GM18502 (cell line): Measurements from ENCODE around the gene RBM33.

Experiments used
- ATAC-seq: cut with Tn5 transposase; IDR thresholded peaks from one replicate; pipeline ENCODE4 v1.9.1; 2021; ENCODE audit warnings: mild to moderate bottlenecking; ENCODE audit not compliant: unreplicated experiment, poor library complexity

RBM33 gene

DNA sequence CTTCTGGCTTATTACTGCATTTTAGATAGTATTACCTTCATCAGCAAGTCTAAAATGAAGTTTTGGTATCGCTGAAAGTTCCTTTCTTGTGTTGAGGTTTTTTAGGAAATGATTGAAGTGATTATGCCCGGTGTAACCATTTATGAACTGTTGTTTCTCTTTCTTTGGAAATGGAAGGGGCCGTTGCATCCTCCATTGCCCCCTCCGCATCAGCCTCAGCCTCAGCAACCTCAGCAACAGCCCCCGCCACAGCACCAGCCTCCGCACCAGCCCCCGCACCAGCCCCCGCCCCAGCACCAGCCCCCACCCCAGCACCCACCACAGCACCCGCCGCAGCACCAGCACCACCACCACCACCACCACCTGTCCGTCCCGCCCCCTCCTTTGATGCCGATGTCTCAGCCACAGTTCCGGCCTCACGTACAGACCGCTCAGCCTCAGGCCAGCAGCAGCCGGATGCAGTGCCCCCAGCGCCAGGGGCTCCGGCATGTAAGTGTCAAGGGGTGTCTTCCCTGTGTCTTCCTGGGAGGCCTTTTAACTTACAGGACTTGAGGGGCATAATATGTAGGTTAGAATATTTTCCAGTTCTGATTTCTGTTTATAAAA is 95.2 kb downstream of the RBM33 start:
- no peak for ATAC-seq

DNA sequence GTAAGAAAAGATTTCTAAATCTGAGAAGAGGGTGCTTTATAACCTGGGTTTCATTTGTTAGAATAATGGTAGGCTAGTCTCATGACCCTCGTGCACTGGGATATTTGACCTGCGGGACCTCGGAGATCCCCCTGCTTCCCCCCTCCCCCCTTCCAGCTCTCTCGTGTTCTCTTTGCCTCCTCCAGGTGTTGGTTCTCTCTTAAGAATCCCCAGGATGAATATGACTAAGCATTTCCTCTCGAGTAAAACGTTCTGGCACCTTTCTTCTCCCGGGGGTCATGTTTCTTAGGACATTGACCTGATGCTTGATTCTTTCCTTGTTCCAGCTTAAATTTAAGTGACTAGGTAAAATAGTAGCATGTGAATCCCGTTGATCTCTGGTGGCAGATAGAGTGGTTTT is 96.6 kb downstream of the RBM33 start:
- ATAC-seq: peak; percentile 71

DNA sequence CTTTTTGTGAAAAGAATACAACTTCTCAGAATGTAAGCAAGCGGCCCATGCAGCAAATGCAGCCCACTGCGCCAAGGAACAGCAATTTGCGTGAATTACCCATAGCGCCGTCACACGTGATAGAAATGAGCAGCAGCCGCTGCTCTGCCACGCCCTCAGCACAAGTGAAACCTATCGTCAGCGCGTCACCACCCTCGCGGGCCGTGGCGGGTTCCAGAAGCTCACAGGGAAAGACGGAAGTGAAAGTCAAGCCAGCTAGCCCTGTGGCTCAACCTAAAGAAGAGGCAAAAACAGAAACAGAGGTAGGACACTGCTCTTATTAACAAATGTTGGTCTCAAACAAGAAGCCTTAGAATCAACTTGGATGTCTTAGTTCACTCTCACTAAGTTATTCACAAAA is 97.3 kb downstream of the RBM33 start:
- no peak for ATAC-seq

DNA sequence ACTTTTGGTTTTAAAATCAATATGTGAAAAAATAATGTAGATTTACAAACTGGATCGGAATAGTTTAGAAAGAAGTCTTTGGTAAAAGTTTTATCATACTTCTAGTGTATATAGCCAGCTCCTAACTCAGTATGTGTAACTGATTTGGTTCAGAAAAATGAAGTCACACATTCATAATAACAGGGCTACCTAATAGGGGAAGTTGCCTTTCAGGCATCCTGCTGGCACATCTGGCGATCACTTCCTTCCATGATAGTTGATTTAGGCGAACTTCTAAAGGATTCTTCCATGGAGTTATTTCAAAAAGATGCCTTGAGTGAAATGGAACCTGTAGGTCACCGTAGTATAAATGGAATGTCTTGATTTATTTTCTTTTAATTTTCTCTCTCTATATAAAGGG is 98.7 kb downstream of the RBM33 start:
- no peak for ATAC-seq

DNA sequence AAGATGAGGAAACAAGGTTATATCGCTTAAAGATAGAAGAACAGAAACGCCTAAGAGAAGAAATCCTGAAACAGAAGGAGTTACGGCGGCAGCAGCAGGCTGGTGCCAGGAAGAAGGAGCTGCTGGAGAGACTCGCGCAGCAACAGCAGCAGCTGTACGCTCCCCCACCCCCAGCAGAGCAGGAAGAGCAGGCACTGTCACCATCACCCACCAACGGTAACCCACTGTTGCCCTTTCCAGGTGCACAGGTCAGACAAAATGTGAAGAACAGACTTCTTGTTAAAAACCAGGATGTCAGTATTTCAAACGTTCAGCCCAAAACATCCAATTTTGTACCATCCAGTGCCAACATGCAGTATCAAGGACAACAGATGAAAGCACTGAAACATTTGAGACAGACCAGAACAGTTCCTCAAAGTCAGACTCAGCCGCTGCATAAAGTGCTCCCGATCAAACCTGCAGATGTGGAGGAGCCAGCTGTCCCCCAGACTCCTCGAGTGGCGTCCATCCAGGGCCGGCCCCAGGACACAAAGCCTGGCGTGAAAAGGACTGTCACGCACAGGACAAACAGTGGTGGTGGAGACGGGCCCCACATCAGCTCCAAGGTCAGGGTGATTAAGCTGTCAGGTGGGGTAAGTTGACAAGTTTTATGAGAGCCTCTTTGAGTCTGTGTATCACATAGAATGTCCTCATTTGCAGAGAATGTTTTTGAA is 100.7 kb downstream of the RBM33 start:
- ATAC-seq: no peak

DNA sequence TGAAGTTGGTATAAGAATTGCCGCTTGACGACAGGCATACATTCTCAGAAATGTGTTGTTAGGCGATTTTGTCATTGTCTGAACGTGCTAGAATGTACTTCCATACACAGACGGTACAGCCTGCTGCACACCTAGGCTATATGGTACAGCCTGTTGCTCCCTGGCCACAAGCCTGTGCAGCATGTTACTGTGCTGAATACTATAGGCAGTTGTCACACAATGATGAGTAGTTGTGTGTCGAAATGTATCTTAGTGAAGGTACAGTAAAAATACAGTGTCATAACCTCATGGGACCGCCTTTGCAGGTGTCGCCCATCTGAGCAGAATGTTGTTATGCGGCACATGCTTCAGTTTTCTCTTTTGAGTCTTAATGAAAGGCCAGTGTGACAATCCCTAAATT is 101.3 kb downstream of the RBM33 start:
- ATAC-seq: peak; percentile 11

DNA sequence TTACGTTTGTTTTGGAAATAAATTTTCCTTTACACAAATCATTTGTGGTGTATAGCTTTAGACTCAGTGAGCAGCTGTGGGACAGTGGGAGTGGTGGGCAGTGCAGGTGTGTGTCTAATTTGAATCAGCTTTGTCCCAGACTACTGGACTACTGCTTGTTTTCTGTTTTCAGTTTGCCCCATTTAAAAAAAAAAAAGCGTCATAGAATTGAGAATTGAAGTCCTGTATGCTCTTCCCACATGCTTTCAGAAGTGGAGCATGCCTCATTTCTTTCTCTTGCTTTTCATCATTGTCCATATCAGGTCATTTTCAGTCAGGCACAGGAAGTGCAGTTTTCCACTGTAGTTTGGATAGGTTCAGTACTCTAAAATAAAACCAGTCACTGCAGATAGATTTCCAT is 101.7 kb downstream of the RBM33 start:
- ATAC-seq: peak; percentile 63

DNA sequence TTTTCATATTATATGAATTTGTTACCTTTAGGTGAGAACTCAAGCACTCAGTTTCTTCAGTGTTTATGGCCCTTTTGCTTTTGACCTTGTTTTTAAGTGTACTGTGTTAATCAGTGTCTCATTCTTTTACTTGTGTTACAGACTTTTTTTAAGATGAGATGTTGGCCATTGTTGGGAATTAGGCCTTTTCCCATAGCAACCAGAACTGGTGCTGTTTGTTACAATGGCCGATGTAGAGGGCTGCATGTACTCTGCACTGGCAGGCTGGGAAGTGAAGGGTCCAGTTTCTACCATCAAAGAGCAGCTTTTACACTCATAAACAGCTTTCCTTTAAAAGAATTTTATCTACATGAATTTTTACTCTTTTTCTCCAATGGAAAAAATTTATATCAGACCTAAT is 102.7 kb downstream of the RBM33 start:
- ATAC-seq: no peak

DNA sequence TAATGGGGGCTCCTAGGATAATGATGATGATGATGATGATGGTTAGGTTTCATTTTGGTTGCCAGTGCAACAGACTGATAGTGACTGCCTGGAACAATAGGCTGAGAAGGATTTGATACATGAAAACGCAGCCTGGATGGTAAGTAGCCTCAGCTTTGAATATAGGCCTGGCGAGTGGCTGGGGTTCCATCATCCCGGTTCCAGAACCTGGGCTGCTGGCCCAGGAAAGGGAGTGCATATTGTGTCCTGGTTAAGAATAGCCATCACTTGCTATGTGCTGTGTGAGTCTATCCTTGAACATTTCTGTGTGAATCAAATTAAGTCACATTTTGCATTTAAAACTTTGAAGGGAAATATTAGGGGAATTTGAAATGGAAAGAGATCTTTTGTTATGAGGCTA is 105.1 kb downstream of the RBM33 start:
- ATAC-seq: no peak

DNA sequence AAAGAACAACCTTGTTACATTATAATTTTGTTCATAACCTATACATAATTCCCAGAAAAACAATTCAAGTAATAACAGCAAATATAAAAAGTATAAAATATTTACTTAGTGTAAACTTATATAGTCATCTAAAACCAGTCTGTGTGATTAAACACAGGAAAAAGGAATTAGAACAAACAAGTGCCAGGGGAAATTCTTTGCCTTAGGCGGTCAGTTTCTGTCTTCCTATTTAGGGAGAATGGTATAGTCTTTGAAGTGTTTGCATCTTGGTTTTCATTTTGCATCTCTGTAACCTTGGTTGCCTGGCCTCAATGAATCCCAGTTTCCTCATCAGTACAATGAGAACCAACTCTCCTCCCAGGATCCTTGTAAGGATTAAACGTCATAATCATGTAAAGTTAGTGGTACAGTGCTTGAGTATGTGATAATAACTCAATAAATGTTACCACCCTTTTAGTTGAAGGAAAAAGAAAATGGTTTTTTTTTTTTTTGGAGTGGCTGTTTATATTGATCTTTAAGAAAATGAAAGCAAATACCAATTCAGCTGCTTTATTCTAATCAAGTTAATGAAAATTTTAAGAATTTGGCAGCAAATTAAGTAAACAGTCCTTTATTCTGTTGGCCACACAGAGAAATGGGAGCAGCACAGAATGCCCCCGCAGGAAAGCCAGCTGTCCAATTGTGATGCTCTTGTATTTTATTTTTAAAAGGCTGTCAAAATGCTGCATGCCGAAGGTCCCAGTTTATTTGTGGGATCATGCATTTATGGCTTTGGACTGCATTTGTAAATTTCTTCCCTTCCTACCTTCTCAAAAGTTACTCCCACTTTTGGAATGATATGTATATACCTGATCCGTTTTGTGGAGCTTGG is 106.0 kb downstream of the RBM33 start:
- no peak for ATAC-seq

DNA sequence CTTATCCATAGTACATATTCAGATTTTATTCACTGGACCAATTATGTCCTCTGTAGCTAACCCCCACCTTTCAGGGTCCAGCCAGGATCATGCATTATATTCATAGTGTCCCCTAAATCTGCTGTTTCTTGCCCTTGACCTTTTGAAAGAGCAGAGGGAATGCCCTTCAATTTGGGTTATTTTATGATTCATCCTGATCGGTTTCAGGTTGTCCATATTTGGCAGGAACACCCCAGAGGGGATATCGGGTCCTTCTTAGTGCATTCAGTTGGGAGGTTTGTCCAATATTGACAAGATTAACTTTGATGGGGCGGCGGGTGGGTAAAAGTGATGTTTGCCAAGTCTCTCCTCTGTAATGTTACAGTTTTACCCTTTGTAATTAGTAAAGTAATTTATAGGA is 106.9 kb downstream of the RBM33 start:
- ATAC-seq: no peak

DNA sequence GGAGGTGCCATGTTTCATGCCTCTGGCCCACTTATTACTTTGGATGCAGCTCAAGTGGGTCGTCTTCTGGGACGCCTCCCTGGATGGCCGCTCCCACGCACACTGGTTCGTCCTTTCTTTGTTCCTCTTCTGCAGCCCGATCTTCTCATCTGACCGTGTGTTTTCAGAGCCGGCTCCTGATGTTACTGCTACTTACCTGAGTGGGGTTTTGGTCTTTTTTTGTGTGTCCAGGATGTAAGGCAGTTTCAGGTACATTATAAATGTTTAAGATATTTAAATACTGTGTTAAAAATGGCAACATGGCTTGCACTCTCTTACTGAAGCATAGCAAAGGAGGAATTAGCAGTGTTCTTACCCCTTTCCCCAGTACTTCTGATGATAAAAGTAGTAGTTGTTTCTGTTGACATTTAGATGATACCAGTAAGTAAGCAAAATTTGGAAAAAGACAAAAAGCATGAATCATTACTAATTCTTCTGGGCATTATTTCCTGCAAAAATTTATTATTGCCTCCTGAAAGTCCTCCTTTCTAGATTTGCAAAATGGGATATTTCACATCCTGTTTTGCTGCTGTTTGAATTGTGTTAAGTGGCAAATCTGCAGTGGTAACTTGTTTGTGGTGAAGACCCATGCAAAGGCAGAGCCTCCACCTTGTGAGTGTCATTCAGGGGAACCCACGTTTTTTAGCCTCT is 108.4 kb downstream of the RBM33 start:
- ATAC-seq: peak; percentile 61

DNA sequence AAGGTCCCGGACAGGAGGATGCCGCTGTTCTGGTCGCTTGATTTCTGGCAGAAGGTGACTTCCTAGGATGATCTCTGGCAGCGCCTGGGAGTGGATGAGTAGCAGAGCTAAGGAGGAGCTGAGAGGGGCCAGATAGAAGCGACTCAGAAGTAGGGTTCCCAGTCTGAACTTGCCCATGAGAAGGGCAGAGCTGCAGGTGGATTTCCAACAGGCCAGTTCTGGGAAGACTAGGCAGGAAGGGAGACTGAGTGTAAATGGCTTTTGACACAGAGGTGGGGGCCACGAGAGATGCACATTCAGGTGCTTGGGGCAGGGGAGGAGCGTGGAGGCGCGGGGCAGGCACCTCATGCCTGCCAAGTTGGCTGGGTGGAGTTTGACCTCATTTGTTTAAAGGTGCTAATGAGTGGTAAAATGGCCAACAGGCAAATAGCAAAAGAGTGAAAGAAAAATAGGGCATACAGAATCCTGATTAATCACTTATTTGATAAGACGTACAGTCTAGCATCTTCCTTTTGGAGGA is 109.0 kb downstream of the RBM33 start:
- ATAC-seq: peak; percentile 5

DNA sequence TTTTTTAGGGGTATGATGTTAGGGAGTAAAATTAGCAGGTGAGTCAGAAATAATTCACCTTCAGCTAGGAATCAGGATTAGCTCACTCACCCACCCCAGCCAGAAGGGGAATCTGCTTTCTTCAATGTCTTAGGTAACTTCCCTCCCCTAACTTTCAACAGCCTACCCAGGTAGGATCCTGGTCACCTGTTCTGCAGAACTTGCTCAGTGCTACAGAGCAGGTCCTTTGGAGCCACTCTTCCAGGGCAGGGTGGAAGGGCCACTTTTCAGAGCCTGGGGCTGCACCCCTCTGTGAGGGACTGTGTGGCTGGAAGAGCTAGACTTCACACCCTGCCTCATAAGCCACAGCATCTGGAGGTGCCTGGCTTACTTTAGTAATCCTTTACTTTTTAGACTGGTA is 109.7 kb downstream of the RBM33 start:
- ATAC-seq: no peak

DNA sequence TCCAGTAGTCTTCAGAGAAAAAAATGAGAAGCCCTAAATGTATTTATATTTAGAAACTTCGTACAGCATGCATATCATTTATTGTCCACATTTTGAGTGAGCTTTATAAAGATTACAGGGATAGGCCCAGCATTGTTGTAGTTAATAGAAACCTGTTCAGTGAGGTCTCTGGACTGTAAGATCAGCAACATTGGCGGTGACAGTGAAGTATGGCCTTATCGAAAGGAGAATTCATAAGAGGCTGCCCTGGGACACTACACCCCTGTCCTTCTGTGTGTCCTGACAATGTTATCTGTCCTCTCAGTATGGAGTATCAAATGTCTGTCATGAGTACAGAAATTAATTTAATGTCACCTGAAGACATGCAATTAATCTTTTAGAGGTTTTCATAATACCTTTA is 110.6 kb downstream of the RBM33 start:
- ATAC-seq: no peak

DNA sequence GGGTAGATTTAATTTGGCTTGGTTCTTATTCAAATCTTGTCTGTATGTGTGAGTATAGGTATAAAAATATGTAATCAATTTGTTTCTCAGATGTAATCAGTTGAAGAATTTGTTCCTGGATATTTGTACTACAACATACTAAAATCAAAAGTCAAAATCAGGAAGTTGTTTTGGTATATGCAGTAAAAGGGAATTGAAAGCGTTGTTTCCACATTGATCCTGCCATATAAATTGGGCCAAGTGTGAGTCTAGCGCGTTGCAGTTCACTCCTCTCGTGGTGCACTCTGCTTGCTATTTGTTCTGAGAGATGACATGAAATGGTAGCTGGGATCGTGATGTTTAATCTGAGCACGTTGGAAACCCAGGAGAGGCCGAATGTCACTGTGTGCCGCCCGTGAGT is 111.9 kb downstream of the RBM33 start:
- ATAC-seq: no peak

DNA sequence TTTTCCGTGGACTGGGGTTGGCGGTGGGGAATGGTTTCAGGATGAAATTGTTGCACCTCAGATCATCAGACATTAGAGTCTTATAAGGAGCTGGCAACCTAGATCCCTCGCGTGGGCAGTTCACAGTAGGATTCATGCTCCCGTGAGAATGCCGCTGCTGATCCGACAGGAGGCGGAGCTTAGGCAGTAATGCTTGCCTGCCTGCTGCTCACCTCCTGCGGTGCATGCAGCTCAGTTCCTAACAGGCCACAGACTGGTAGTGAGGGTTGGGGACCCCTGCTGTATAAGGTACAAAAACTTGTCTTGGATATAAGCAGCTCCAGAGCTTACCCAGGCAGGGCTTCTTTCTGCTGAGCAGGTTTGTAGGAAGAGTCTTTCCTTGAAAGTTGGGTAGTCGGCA is 113.9 kb downstream of the RBM33 start:
- no peak for ATAC-seq

DNA sequence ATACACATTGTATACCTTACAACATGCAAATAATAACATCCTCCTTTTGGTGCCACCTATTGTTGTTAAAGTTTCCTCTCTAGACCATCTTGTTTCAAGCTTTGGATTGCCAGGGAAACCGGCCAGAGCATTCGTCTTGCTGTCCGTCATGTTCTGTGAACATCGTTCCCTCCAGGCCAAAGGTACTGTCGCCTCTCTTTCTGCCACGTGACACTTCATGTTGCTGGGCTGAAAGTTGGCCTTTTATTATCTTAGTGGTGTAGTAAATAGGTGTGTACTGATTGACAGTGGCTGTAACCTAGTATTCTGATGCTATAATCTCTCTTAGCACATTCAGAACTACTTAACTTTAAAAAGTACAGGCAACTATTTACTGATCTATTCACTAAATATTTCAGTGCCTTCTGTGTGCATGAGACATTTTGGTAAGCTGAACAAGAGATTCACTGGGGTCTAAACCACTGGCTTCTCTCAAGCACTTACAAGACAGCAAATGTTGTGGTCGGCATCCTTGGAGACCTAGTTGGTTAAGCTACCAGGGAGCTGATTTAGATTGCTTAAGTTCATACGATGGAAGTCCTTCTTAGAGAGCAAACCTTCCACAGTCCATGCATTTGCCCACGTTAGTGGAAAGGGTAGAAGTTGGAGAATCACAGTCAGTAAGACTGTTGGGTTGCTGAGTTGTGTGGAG is 115.4 kb downstream of the RBM33 start:
- no peak for ATAC-seq

DNA sequence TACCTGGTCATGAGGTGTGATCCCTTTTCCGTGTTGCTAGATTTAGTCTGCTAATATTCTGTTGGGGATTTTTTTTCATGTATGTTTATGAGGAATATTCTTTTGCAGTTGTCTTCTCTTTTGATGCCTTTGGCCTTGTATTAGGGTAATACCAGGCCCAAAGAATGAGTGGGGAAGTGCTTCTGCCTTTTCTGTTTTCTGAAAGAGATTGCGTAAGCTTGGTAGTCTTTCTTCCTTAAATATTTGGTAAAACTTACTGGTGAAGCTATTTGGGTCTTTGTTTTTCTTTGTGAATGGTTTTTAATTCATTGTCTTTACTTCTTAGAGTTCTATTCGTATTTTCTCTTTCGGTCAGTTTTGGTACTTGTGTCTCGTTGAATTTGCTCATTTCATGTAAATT is 116.7 kb downstream of the RBM33 start:
- no peak for ATAC-seq

DNA sequence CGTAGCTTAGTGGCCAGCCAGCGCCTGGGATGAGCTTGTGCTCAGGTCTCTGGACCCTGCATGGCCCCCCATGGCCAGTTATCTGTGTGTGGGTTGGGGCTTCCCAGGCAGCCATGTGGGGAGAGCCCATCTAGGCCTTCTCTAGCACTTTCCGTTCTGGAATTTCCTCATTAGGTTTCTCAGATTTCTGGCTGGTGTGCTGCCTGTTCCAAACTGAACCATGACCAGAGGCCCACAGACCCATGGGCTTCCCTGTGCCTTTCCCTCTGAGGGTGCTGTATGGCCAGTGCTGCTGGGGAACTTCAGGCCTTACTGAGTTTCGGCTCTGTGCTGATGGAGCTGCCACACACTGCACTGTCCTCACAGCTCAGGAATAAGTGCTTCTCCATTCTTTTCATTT is 117.6 kb downstream of the RBM33 start:
- ATAC-seq: no peak
